Fibroblast of skin of left biceps (primary cell): ENCODE measurements around the gene ODF2.
"Not testable (repeated sequence)": the region's sequence is repeated elsewhere in the genome, so short reads cannot be mapped to it uniquely, and the experiment has no call there.

Experiments
- DNase-seq, 2 experiments: peaks; one replicate each; pipeline ENCODE4 v3.0.0-alpha.2; 2013; ENCODE audit warnings: low read depth in 2 of 2

The ODF2 gene

DNA sequence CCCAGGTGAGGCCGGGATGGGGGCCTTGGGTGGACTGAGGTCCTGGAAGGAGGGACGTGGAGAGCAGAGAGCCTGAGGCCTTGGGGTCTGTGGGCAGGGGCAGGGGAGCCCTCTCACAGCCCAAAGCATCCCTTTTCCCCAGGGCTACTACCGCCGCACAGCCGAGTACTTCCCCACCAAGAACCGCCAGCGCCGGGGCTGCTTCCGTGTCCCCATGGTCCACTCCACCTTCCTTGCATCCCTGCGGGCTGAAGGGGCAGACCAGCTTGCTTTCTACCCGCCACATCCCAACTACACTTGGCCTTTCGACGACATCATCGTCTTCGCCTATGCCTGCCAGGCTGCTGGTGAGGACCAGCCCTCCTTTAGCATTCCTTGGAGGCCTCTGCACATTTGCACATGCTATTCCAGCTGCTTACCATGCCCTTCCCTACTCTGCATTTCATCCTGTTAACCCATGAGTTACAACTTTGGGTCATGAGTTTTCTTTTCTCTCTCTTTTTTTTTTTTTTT lies 31.5 kb upstream of the ODF2 start:
- DNase-seq: no peak

DNA sequence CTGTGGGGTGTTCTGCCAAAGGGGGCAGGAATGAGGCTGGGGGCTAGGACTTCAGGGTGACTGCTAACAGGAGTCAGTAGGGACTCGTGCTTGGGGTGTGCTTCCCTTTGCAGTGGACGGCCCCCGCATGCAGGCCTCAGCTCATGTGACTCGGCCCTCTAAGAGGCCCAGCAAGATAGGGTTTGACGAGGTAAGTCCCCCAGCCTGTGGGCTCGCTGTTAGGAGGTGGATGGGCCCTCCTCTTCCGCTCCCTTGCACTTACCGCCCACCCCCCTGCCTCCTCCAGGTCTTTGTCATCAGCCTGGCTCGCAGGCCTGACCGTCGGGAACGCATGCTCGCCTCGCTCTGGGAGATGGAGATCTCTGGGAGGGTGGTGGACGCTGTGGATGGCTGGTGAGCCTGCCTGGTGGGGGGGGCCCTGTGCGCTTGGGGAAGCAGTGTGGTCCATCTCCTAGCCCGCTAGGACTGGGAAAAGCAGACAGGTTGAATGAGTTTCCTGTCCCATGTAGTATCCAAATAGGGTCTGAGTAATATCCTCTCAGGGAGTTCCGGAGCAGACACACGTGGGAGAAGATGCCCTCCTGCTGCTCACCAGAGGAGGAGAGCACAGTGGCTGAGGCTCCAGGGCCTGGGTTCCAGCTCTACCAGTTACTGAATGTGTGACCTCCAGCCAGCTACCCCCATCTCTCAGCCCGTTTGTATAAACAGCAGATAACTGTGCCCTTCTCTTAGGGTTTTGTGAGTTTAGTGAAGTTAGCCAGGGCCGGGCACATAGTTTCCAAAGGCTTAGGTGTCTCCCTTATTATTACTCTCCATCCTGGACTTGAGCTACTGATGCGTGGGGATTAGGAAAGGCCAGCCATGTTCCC lies 26.9 kb upstream of the ODF2 start:
- no peak for DNase-seq

DNA sequence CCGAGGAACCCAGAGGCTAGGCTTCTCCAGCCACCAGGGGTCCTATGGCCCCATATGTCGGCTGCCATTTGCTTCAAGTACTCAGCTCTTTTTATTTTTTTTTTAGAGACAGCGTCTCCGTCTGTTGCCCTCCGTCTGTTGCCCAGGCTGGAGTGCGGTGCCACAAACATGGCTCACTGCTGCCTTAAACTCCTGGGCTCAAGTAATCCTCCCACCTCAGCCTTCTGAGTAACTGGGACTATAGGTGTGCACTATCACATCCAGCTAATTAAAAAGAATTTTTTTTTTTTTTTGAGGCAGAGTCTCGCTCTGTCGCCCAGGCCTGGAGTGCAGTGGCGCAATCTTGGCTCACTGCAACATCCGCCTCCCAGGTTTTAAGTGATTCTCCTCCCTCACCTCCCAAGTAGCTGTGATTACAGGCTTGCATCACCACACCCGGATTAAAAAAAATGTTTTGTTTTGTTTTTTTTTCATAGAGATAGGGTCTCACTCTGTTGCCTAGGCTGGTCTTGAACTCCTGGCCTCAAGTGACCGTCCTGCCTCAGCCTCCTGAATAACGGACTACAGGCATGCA lies 26.2 kb upstream of the ODF2 start:
- no peak for DNase-seq

DNA sequence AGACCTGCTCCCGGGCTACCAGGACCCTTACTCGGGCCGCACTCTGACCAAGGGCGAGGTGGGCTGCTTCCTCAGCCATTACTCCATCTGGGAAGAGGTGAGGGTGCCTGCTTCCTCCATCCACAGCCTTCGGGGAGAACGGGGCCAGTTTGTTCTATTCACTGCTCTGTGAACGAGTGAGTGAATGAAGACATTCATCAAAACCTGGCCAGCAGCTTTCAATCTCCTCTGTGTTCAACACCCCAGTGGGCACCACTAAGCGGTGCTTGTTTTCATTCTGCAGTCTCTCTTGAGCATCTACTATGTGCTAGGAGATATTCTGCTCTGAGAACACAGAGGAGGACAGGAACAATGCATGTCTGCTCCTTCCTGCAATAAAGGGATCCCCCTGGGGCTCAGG lies 24.6 kb upstream of the ODF2 start:
- DNase-seq: no peak

DNA sequence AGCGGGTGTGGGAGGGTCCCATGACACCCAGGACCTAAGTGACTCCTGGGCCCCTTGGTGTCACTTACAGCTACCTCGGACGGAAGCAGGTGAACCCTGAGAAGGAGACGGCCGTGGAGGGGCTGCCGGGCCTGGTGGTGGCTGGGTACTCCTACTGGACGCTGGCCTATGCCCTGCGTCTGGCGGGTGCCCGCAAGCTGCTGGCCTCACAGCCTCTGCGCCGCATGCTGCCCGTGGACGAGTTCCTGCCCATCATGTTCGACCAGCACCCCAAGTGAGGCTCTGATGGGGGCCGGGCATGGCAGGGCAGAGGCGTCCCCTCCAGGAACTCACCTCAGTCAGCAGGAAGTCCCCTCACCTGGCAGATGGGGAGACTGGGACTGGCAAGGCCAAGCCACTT lies 21.5 kb upstream of the ODF2 start:
- DNase-seq: no peak

DNA sequence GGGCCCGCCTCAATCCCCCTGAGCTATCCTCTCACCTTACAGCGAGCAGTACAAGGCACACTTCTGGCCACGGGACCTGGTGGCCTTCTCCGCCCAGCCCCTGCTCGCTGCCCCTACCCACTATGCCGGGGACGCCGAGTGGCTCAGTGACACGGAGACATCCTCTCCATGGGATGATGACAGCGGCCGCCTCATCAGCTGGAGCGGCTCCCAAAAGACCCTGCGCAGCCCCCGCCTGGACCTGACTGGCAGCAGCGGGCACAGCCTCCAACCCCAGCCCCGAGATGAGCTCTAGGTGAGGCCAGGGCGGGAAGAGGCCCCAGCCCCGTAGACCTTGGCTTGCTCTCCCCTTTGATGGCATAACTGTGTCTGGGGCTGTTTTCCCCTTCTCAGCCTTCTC lies 20.2 kb upstream of the ODF2 start:
- DNase-seq: no peak

DNA sequence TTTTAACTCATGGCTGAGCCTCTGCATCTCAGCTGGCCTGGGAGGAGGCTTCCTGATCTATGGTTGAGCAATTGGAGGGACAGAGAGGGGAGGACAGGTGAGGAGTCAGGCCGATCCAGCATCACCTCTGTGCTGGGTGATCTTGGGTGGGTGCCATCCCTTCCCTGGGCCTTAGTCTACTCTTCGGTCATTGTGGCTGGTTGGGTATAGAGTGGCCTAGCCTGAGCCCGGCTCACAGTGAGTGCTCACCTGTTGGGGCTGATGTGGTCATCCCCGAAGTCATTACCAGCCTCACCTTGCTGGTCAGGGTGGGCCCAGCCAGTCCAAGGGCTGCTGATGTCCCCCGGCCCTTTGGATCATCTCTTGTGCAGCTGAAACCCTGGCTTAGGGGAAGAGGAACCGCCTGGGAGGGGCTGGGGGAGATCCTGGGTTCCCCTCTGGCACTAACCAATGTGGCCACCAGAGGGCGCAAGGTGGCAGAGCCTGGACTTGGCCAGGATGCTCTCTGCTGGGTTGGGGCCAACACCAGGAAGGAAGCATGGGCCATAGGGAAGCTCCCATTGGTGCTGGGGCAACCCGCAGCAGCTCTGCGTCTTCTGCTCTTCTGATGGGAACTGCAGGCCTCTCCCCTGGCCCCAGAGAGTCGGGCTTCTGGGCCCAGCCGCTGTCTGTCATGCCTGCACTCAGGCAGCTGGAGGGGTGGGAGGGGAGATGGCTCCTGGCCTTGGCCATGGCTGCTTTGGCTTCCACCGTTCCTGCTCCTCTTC lies 17.3 kb upstream of the ODF2 start:
- DNase-seq: peak; percentile 42

DNA sequence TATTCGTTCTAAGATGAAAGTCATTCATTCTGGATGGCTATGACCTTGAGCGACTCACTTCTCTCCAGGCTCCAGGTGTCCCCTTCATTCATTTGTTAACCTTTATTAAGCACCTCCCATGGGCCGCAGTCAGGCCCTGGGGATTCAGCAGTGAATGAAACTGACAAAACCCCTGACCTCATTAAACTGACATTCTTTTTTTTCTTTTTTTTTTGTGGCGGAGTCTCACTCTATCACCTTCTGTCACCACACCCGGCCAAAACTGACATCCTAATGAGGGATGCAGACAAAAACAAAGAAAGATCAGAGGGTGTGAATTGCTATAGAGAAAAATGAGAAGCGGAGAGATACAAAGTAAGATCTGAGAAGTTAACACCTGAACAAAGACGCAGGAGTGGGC lies 16.5 kb upstream of the ODF2 start:
- no peak for DNase-seq

DNA sequence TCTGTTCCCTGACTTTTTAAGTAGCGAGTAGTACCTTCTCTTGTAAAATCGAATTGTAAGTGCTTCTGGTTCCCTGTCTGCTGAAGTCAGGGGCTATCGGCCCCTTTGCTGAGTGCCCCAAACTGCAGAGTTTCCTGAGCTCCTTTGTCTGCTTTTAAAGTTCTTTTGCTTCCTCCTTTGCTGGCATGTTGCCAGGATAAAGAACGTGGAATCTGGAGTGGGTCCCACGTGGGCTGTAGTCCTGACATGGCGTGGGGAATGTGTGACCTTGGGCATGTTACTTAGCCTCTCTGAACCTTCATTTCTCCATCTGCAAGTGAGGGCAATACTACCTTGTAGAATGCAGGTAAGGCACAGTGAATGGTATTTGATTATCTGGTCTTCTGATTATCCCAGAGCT lies 13.7 kb upstream of the ODF2 start:
- DNase-seq: no peak

DNA sequence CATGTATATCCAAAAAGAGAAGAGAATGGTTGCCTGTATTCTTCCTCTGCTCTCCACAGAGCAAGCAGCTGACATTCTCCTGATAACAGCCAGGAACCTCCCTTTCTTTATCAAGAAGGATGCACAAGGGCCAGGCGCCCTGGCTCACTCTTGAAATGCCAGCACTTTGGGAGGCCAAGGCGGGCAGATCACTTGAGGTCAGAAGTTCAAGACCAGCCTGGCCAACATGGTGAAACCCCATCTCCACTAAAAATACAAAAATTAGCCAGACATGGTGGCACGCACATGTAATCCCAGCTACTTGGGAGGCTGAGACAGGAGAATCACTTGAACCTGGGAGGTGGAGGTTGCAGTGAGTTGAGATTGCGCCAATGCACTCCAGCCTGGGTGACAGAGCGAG lies 9.3 kb upstream of the ODF2 start:
- not testable (repeated sequence) for DNase-seq

DNA sequence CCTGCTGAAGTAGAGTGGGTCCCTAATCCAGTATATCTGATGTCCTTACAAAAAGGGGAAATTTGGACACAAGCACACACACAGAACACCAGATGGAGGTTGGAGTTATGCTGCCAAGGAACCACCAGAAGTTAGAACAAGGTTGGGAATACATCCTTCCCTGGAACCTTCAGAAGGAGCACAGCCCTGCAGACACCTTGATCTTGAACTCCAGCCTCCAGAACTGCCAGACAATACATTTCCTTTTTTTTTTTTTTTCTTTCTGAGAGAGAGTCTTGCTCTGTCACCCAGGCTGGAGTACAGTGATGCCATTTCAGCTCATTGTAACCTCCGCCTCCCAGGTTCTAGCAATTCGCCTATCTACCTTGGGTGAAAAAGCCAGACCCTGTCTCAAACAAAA lies 7.1 kb upstream of the ODF2 start:
- DNase-seq: no peak

DNA sequence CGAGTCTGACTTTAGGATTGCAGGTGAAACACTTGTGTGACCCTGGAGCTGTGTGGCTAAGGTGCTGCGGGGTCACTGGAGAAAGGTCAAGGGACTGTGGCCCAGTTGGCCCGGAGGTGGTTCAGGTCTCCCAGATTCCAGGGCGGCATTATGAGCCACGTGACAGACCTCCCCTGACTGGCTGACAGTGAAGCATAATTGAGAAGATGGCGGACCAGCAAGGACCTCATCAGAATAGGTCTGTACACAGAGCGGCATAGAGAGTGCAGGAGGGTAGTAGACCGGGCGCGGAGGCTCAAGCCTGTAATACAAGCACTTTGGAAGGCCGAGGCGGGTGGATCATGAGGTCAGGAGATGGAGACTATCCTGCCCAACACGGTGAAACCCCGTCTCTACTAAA lies 815 bp upstream of the ODF2 start:
- no peak for DNase-seq

DNA sequence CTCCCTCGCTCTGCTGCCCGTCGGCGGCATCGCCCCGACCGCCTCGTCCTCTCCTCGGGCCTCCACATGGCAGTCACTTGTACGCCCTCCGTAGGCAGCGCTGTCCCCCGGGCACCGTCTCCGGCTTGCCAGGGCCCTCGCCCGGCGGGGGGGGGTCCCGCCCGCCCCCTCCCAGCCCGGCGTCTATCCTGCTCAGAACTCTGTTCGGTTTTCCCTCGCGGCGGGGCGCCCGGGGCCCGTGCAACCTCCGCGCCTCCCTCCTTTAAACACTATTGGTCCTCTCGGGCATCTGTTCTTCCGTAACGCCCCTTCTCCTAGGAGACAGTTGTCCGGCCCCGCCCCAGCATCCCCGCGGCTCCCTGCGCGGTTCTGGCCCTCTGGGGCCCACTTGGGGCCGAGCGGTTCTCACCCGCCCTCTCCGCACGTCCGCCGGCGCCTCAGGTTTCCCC lies 831 bp downstream of the ODF2 start:
- peak; percentile 20 to 39 for DNase-seq

DNA sequence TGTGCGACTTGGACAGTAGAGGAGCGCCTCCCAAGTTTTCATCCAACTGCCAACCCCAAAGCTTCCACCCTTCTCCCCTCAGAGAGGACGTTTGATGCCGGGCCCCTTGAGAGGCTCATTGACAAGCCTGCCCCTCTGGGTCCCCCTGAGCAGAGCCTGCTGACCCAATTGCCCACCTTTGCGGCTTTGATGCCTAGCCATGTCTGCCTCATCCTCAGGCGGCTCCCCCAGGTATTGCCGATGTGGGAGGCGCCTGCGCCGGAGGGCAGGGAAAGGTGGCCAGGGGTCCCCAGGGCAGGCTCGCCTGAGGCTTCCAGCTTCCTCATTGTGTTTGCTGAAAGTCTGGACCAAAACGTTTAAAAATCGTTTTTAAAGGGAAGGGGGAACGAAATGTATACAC lies 1.4 kb downstream of the ODF2 start:
- DNase-seq: no peak

DNA sequence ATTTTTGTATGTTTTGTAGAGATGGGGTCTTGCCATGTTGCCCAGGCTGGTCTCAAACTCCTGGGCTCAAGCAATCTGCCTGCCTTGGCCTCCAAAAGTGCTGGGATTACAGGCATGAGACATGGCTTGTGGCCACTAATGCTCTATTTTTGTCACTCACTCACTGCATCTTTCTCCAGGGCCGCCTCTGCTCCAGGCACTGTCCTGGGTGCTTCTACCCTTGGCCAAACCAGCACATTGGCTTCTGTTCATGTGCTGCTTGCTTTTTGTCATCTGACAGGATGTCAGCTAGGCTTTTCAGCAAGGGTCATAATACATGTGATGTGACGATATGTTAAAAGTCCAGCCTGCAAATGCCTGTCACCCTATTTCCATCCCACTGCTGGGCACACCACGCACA lies 3.2 kb downstream of the ODF2 start:
- no peak for DNase-seq

DNA sequence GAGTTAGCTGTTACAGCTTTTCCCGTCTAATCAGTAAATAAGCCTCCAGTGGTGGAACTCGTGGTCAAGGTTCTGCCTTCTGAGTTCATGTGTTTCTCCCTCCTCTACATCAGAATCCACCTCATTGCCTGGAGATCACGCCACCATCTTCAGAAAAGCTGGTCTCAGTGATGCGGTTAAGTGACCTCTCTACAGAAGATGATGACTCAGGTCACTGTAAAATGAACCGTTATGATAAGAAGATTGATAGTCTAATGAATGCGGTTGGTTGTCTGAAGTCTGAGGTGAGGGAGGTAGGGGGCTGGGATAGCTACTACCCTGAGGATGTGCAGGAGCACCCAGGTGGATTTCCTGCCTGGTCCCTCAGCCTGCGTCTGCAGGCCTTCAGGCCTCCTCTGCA lies 13.3 kb downstream of the ODF2 start:
- no peak for DNase-seq

DNA sequence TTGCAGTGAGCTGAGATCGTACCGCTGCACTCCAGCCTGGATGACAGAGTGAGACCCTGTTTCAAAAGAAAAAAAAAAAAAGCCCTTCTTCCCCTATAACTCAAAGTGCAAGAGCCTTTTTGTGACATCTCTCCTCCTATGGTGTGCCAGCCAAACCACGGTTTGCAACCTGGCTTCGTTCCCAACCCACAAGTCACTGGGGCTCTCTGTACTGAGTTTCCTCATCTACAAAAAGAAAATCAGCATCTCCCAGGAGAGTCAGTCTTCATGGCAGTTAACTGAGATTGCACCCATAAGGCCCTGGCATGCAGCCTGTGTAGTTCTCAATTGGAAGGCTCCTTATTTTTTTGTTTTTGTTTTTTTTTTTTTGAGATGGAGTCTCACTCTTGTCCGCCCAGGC lies 14.8 kb downstream of the ODF2 start:
- no peak for DNase-seq

DNA sequence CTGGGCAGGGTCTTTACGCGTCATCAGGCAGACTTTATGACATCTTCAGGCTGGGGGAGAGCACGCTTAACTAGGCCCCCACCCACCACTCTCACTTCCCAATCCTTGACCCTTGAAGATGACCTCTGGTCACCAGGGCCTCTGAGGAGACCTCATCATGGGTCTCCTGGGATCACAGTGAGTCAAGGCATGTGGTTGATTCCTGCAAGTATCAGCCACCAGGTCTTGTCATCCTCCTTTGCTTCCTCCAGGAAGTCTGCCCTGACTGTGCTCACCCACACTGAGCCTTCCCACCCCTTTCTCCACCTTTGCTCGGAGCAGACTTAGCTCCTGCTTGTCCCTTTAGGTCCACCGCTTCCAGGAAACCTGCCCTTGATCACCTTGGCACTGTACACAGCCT lies 17.3 kb downstream of the ODF2 start:
- DNase-seq: no peak

DNA sequence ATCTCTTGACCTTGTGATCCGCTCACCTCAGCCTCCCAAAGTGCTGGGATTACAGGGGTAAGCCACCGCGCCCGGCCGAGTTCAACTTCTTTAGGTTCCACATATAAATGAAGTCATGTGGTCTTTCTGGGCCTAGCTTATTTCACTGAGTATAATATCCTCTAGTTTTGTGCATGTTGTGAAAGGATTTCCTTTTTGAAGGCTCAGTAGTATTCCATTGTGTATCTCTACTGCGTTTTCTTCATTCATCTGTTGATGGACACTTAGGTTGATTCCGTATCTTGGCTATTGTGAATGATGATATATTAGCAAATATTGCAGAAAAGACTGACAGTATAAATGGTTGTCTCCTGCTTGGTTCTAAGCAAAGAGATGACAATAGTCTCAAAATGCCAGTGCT lies 20.1 kb downstream of the ODF2 start:
- no peak for DNase-seq

DNA sequence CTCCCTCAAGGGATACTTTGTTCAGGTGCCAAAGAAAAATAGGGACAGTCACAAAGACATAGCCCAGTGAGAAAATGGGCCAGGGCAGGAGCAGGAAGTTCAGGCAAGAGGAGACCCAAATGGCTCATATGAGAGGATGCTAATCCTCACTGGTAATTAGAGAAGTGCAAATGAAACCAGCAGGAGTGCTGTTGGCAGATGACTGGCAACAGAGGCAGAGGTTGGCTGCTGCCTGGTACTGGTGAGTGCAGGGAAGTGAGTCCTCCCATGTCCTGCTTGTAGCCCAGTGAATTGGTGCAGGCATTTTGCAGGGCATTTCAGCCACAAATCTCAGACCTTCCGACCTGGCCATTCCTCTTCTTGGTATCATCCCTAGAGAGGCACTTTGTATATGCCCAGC lies 23.5 kb downstream of the ODF2 start:
- DNase-seq: no peak

DNA sequence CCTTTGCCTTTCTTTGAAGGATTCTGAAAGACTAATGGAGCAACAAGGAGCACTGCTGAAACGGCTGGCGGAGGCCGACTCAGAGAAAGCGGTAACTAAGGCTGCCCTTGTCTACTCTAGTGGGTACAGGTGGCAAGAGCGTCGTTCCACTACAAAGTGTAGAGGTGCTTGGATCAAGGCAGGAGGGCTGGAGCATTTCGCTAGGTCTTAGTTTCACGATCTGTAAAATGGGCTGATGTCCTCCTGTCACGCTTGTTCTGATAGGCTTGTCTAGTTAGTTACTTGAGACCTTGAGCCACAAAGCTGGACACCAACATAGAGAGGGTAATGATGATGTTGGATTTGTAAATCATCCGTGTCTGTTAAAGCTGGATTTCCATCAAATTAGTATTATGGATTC lies 25.8 kb downstream of the ODF2 start:
- DNase-seq: no peak

DNA sequence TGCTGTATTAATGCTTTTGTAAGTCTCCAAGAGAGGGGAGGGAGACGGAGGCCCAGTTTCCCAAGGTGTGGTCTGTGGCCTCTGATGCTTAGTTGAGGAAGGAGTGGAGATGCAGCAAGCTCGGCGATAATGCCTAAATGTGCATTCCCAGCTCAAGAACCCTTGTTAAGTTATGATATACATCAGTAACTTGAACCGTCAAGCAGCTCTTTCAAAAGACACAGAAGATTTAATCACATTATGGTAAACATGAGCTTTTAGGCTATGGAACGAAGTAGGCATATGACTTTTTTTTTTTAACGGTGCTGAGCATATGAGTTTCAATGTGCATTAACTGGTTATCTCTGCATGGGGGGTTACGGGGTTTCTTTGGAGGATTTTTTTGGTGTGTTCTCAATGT lies 26.4 kb downstream of the ODF2 start:
- DNase-seq: no peak
